DMS153 (cell line): ENCODE measurements around the gene MMP7.

Source experiments
- DNase-seq: peaks from one replicate; lab custom pipeline; 2025; lab: John Stamatoyannopoulos, UW

The MMP7 gene

GRCh38 chr11:102494216-102494615, 36.3 kb downstream of the MMP7 start:
- no peak for DNase-seq

GRCh38 chr11:102493524-102493923, 37.0 kb downstream of the MMP7 start:
- no peak for DNase-seq

GRCh38 chr11:102491969-102492368, 38.6 kb downstream of the MMP7 start:
- DNase-seq: no peak

- DNase-seq: no peak
Observed at GRCh38 chr11:102489186-102490145, 41.1 kb downstream of the MMP7 start.

GRCh38 chr11:102488208-102488607, 42.3 kb downstream of the MMP7 start:
- DNase-seq: no peak

GRCh38 chr11:102487214-102487613, 43.3 kb downstream of the MMP7 start:
- DNase-seq: no peak

GRCh38 chr11:102486584-102486983, 44.0 kb downstream of the MMP7 start:
- DNase-seq: no peak

GRCh38 chr11:102485095-102485722, 45.3 kb downstream of the MMP7 start:
- DNase-seq: no peak

GRCh38 chr11:102482433-102482832, 48.1 kb downstream of the MMP7 start:
- no peak for DNase-seq

GRCh38 chr11:102479733-102480132, 50.8 kb downstream of the MMP7 start:
- DNase-seq: no peak

GRCh38 chr11:102478673-102479299, 51.8 kb downstream of the MMP7 start:
- no peak for DNase-seq

- DNase-seq: peak; percentile 88
Observed at GRCh38 chr11:102476812-102477211, 53.7 kb downstream of the MMP7 start.

- DNase-seq: no peak
Observed at GRCh38 chr11:102476069-102476468, 54.5 kb downstream of the MMP7 start.

- DNase-seq: no peak
Observed at GRCh38 chr11:102473543-102473942, 57.0 kb downstream of the MMP7 start.

- DNase-seq: no peak
Observed at GRCh38 chr11:102472127-102472526, 58.4 kb downstream of the MMP7 start.

- no peak for DNase-seq
Observed at GRCh38 chr11:102471474-102471873, 59.1 kb downstream of the MMP7 start.
